Cerebellar cortex (tissue), 1 donor: Measurements from ENCODE around the gene C6orf62.
"Not testable (repeated sequence)": the region's sequence is repeated elsewhere in the genome, so short reads cannot be mapped to it uniquely, and the experiment has no call there.

Experiments
- DNase-seq: peaks from one replicate; pipeline ENCODE4 v3.0.0-alpha.2; 2015; ENCODE audit warnings: low spot score

The C6orf62 gene

GRCh38 chr6:24699521-24700359, 19.2 kb downstream of the C6orf62 start:
- no peak for DNase-seq

GRCh38 chr6:24696097-24696496, 22.9 kb downstream of the C6orf62 start:
- DNase-seq, result no peak

GRCh38 chr6:24695635-24696034, 23.3 kb downstream of the C6orf62 start:
- DNase-seq, result peak; percentile 67

GRCh38 chr6:24694198-24694597, 24.8 kb downstream of the C6orf62 start:
- DNase-seq, result no peak

GRCh38 chr6:24692848-24693592, 25.9 kb downstream of the C6orf62 start:
- DNase-seq, result no peak

GRCh38 chr6:24692415-24692814, 26.5 kb downstream of the C6orf62 start:
- DNase-seq, result no peak

GRCh38 chr6:24692003-24692402, 27.0 kb downstream of the C6orf62 start:
- no peak for DNase-seq

GRCh38 chr6:24691550-24691949, 27.4 kb downstream of the C6orf62 start:
- DNase-seq, result no peak

GRCh38 chr6:24690593-24690992, 28.4 kb downstream of the C6orf62 start:
- DNase-seq, result no peak

- no peak for DNase-seq
These were observed 29.0 kb downstream of the C6orf62 start for GRCh38 chr6:24689964-24690363.

- no peak for DNase-seq
These were observed 32.0 kb downstream of the C6orf62 start for GRCh38 chr6:24686946-24687345.

GRCh38 chr6:24686408-24686807, 32.5 kb downstream of the C6orf62 start:
- DNase-seq, result no peak

GRCh38 chr6:24683297-24684296, 35.4 kb downstream of the C6orf62 start:
- no peak for DNase-seq

GRCh38 chr6:24680582-24680981, 38.4 kb downstream of the C6orf62 start:
- no peak for DNase-seq

- not testable (repeated sequence) for DNase-seq
These were observed 40.1 kb downstream of the C6orf62 start for GRCh38 chr6:24678792-24679352.

GRCh38 chr6:24673625-24674024, 45.3 kb downstream of the C6orf62 start:
- no peak for DNase-seq

- DNase-seq, result no peak
These were observed 46.3 kb downstream of the C6orf62 start for GRCh38 chr6:24672620-24673182.

- not testable (repeated sequence) for DNase-seq
These were observed 47.9 kb downstream of the C6orf62 start for GRCh38 chr6:24671077-24671476.

GRCh38 chr6:24670492-24670891, 48.5 kb downstream of the C6orf62 start:
- not testable (repeated sequence) for DNase-seq

GRCh38 chr6:24668997-24669361, 50.0 kb downstream of the C6orf62 start:
- no peak for DNase-seq
